Measurements from ENCODE around the gene FKBP10. TPM values are rescaled to one million over a fixed set of nuclear protein-coding genes. Genes with fewer than 3 reads are reported as not detected.

FKBP10 gene
- total and polyA plus RNA-seq, 2 donors (not counting 3 experiments of a cell fraction or from before 2014, with no cell fraction given), result 168 to 377 TPM

- no peak overlapping the region for H3K4me3 ChIP-seq (replicated peaks in 1 of 3; ENCODE audit: insufficient read depth in 1 of 3, low read depth in 1 of 3, low read length in 3 of 3)
- no peaks in the 10 kb centered on the region for H3K9me1 ChIP-seq (replicated peaks; ENCODE audit: control insufficient read depth, extremely low read depth, insufficient read depth, low read length)
- H4K20me1 ChIP-seq (replicated peaks; ENCODE audit: control insufficient read depth, extremely low read depth, insufficient read depth, low read length), result no peaks in the 10 kb centered on the region
- no peak overlapping the region for H3K9ac ChIP-seq (replicated peaks; ENCODE audit: extremely low read depth, insufficient read depth, low read length)
- no peaks in the 10 kb centered on the region for H3K79me2 ChIP-seq (ENCODE audit: control insufficient read depth, insufficient read depth, low read length)
- intact Hi-C loops (cut with micrococcal nuclease), result no loop called here
- H3K36me3 ChIP-seq (ENCODE audit: control insufficient read depth in 2 of 2, extremely low read depth in 1 of 2, insufficient read depth in 2 of 2, low read length in 2 of 2), result no peaks in the 10 kb centered on the region
- no peak for FAIRE-seq
- no peak overlapping the region for H3K27ac ChIP-seq (ENCODE audit: insufficient read depth, low read depth, low read length)
- H3K4me1 ChIP-seq (ENCODE audit: control insufficient read depth, extremely low read depth, insufficient read depth, low read length), result peaks cover 22% of the 10 kb centered on the region
- CTCF ChIA-PET, result interaction anchor here (0.8 to 9.8 kb wide), 6 partner anchors 10 to 65 kb away, joined by 3 to 98 read pairs (median 6); partner anchors contain the start of genes FKBP10, JUP and P3H4
- no peak for TF ChIP-seq GATA2 (IDR thresholded peaks at IDR 0.05; ENCODE audit: insufficient read depth, insufficient read length, low read depth, low read length)
- TF ChIP-seq MAX (IDR thresholded peaks at IDR 0.05; ENCODE audit: insufficient read depth, insufficient read length), result no peak
- no peak for TF ChIP-seq JUN (IDR thresholded peaks at IDR 0.05; ENCODE audit: borderline replicate concordance, insufficient read depth, insufficient read length, low read depth)
- TF ChIP-seq CTCF (IDR thresholded peaks at IDR 0.05; ENCODE audit: extremely low read depth in 1 of 2, insufficient read depth in 1 of 2, low read depth in 1 of 2, low read length in 2 of 2), result no peak
- no peak for TF ChIP-seq POLR2A (IDR thresholded peaks at IDR 0.05; ENCODE audit: low read depth, low read length)
- TF ChIP-seq FOS (IDR thresholded peaks at IDR 0.05; ENCODE audit: borderline replicate concordance, insufficient read depth, low read length), result no peak
- POLR2A ChIA-PET, result interaction anchor here (1.0 kb wide), 1 partner anchor 10 kb away, joined by 3 read pairs; the partner anchor contains the start of gene JUP
- no TSS peak for BruUV-seq (replicated peaks)
- DNase-seq (ENCODE audit: low read depth, low spot score), result no peak
- dilution Hi-C loops (cut with MboI; ENCODE audit: extremely low pct_ligation_motif_present, low sequenced_read_pairs), result no loop called here
- no peaks in the 10 kb centered on the region for H3K9me3 ChIP-seq (replicated peaks; ENCODE audit: control insufficient read depth, insufficient read depth, low read length)
- H2AFZ ChIP-seq (ENCODE audit: low read depth, low read length), result no peak overlapping the region
- no peaks in the 10 kb centered on the region for H3K27me3 ChIP-seq (ENCODE audit: control insufficient read depth in 2 of 2, insufficient read depth in 2 of 2, low read length in 2 of 2)
- H3K4me2 ChIP-seq (ENCODE audit: insufficient read depth, low read length), result no peak overlapping the region
Measured at GRCh38 chr17:41796121-41796895, 16.5 kb upstream of the FKBP10 start.
